ENCODE data around the gene RTKN.

DNA sequence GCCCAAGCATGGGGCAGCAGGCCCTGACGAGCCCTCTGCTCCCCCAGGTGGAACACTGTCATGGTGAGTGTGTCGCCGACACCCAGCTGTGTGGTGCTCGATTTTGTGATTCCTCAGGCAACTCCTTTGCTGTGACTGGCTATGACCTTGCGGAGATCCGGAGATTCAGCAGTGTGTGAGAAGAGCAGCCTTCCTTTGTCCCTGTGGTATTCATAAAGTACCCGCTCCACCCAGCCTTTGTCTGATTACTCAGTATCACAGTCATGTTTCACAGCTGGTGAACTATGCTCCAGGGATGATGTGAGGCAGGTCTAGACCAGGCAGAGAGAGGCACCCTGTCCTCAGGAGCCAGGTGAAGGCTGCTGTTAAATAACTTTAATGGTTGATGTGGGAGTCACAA, 16.2 kb downstream of the RTKN start:
- TF ChIP-seq NFE2L2 (IDR thresholded peaks at IDR 0.05; ENCODE audit: low read length) (no peak), SMYD3 (CRISPR knock-in tag; IDR thresholded peaks at IDR 0.05) (0 out of 2 replicates have a peak, but pooled peaks have one; percentile 47), POLR2A (IDR thresholded peaks at IDR 0.05; ENCODE audit: insufficient read depth in 1 of 2, low read depth in 2 of 2, low read length in 2 of 2) (no peak), ESRRA (CRISPR knock-in tag; IDR thresholded peaks at IDR 0.05; ENCODE audit: low read depth) (no peak), SALL2 (CRISPR knock-in tag; IDR thresholded peaks at IDR 0.05) (no peak), CEBPB (IDR thresholded peaks at IDR 0.05; ENCODE audit: borderline replicate concordance, low read depth, low read length) (no peak)
- TF ChIP-seq, protein P1, sequence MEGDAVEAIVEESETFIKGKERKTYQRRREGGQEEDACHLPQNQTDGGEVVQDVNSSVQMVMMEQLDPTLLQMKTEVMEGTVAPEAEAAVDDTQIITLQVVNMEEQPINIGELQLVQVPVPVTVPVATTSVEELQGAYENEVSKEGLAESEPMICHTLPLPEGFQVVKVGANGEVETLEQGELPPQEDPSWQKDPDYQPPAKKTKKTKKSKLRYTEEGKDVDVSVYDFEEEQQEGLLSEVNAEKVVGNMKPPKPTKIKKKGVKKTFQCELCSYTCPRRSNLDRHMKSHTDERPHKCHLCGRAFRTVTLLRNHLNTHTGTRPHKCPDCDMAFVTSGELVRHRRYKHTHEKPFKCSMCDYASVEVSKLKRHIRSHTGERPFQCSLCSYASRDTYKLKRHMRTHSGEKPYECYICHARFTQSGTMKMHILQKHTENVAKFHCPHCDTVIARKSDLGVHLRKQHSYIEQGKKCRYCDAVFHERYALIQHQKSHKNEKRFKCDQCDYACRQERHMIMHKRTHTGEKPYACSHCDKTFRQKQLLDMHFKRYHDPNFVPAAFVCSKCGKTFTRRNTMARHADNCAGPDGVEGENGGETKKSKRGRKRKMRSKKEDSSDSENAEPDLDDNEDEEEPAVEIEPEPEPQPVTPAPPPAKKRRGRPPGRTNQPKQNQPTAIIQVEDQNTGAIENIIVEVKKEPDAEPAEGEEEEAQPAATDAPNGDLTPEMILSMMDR (CRISPR knock-in tag; IDR thresholded peaks at IDR 0.05) = no peak
